ENCODE measurements around the gene CHRNA7. TPM values are rescaled to one million over a fixed set of nuclear protein-coding genes. Genes with fewer than 3 reads are reported as not detected.
"Not testable (repeated sequence)": the region's sequence is repeated elsewhere in the genome, so short reads cannot be mapped to it uniquely, and the experiment has no call there.

The CHRNA7 gene
- total RNA-seq, 1 experiment from 2014 or later, result 3.8 TPM

- H3K36me3 ChIP-seq (replicated peaks; ENCODE audit: control insufficient read depth, insufficient read depth, low read length), result no peaks in the 10 kb centered on the region
- no peaks in the 10 kb centered on the region for H3K27me3 ChIP-seq (ENCODE audit: control insufficient read depth, insufficient read depth, low read length)
- no peak overlapping the region for H3K4me3 ChIP-seq (ENCODE audit: insufficient read depth, low read depth, low read length)
- DNase-seq, result no peak
Measured at GRCh38 chr15:32121384-32121695, 91.0 kb downstream of the CHRNA7 start.

GRCh38 chr15:32122013-32122412 lies 91.7 kb downstream of the CHRNA7 start:
- no peak for DNase-seq
- no peak overlapping the region for H3K4me3 ChIP-seq (ENCODE audit: insufficient read depth, low read depth, low read length)
- H3K36me3 ChIP-seq (replicated peaks; ENCODE audit: control insufficient read depth, insufficient read depth, low read length), result no peaks in the 10 kb centered on the region
- no peaks in the 10 kb centered on the region for H3K27me3 ChIP-seq (ENCODE audit: control insufficient read depth, insufficient read depth, low read length)

GRCh38 chr15:32123473-32123872 lies 93.2 kb downstream of the CHRNA7 start:
- H3K36me3 ChIP-seq (replicated peaks; ENCODE audit: control insufficient read depth, insufficient read depth, low read length), result no peaks in the 10 kb centered on the region
- no peak overlapping the region for H3K4me3 ChIP-seq (ENCODE audit: insufficient read depth, low read depth, low read length)
- no peak for DNase-seq
- H3K27me3 ChIP-seq (ENCODE audit: control insufficient read depth, insufficient read depth, low read length), result no peaks in the 10 kb centered on the region

- no peak for DNase-seq
Measured at GRCh38 chr15:32124726-32125125, 94.4 kb downstream of the CHRNA7 start.

GRCh38 chr15:32125595-32125994 lies 95.3 kb downstream of the CHRNA7 start:
- DNase-seq, result no peak
- no peak overlapping the region for H3K4me3 ChIP-seq (ENCODE audit: insufficient read depth, low read depth, low read length)
- H3K27me3 ChIP-seq (ENCODE audit: control insufficient read depth, insufficient read depth, low read length), result no peaks in the 10 kb centered on the region
- no peaks in the 10 kb centered on the region for H3K36me3 ChIP-seq (replicated peaks; ENCODE audit: control insufficient read depth, insufficient read depth, low read length)

More at GRCh38 chr15:32124726-32125125, 94.4 kb downstream of the CHRNA7 start:
- Histone ChIP-seq H3K4me3 (ENCODE audit: insufficient read depth, low read depth, low read length) (no peak overlapping the region), H3K36me3 (replicated peaks; ENCODE audit: control insufficient read depth, insufficient read depth, low read length) (no peaks in the 10 kb centered on the region), H3K27me3 (ENCODE audit: control insufficient read depth, insufficient read depth, low read length) (no peaks in the 10 kb centered on the region)

- Histone ChIP-seq H3K4me3 (ENCODE audit: insufficient read depth, low read depth, low read length) (no peak overlapping the region), H3K36me3 (replicated peaks; ENCODE audit: control insufficient read depth, insufficient read depth, low read length) (no peaks in the 10 kb centered on the region), H3K27me3 (ENCODE audit: control insufficient read depth, insufficient read depth, low read length) (no peaks in the 10 kb centered on the region)
- DNase-seq, result no peak
Measured at GRCh38 chr15:32129815-32130214, 99.5 kb downstream of the CHRNA7 start.

GRCh38 chr15:32130823-32131222 lies 100.5 kb downstream of the CHRNA7 start:
- no peaks in the 10 kb centered on the region for H3K27me3 ChIP-seq (ENCODE audit: control insufficient read depth, insufficient read depth, low read length)
- DNase-seq, result no peak
- H3K4me3 ChIP-seq (ENCODE audit: insufficient read depth, low read depth, low read length), result no peak overlapping the region
- H3K36me3 ChIP-seq (replicated peaks; ENCODE audit: control insufficient read depth, insufficient read depth, low read length), result no peaks in the 10 kb centered on the region

- DNase-seq, result no peak
- no peaks in the 10 kb centered on the region for H3K36me3 ChIP-seq (replicated peaks; ENCODE audit: control insufficient read depth, insufficient read depth, low read length)
- H3K27me3 ChIP-seq (ENCODE audit: control insufficient read depth, insufficient read depth, low read length), result no peaks in the 10 kb centered on the region
- H3K4me3 ChIP-seq (ENCODE audit: insufficient read depth, low read depth, low read length), result no peak overlapping the region
Measured at GRCh38 chr15:32131803-32132202, 101.5 kb downstream of the CHRNA7 start.

- no peak overlapping the region for H3K4me3 ChIP-seq (ENCODE audit: insufficient read depth, low read depth, low read length)
- H3K36me3 ChIP-seq (replicated peaks; ENCODE audit: control insufficient read depth, insufficient read depth, low read length), result no peaks in the 10 kb centered on the region
Measured at GRCh38 chr15:32132859-32133258, 102.5 kb downstream of the CHRNA7 start.

GRCh38 chr15:32134842-32135241 lies 104.5 kb downstream of the CHRNA7 start:
- Histone ChIP-seq H3K4me3 (ENCODE audit: insufficient read depth, low read depth, low read length) (no peak overlapping the region), H3K27me3 (ENCODE audit: control insufficient read depth, insufficient read depth, low read length) (no peaks in the 10 kb centered on the region), H3K36me3 (replicated peaks; ENCODE audit: control insufficient read depth, insufficient read depth, low read length) (no peaks in the 10 kb centered on the region)
- DNase-seq, result no peak

More at GRCh38 chr15:32132859-32133258, 102.5 kb downstream of the CHRNA7 start:
- no peak for DNase-seq
- no peaks in the 10 kb centered on the region for H3K27me3 ChIP-seq (ENCODE audit: control insufficient read depth, insufficient read depth, low read length)

GRCh38 chr15:32135335-32135734 lies 105.0 kb downstream of the CHRNA7 start:
- DNase-seq, result no peak
- Histone ChIP-seq H3K36me3 (replicated peaks; ENCODE audit: control insufficient read depth, insufficient read depth, low read length) (no peaks in the 10 kb centered on the region), H3K4me3 (ENCODE audit: insufficient read depth, low read depth, low read length) (no peak overlapping the region), H3K27me3 (ENCODE audit: control insufficient read depth, insufficient read depth, low read length) (no peaks in the 10 kb centered on the region)

- H3K27me3 ChIP-seq (ENCODE audit: control insufficient read depth, insufficient read depth, low read length); H3K36me3 ChIP-seq (replicated peaks; ENCODE audit: control insufficient read depth, insufficient read depth, low read length); H3K4me3 ChIP-seq (ENCODE audit: insufficient read depth, low read depth, low read length): not testable (repeated sequence)
Measured at GRCh38 chr15:32145512-32145911, 115.2 kb downstream of the CHRNA7 start.

GRCh38 chr15:32148833-32149555 lies 118.7 kb downstream of the CHRNA7 start:
- no peak for DNase-seq
- H3K4me3 ChIP-seq (ENCODE audit: insufficient read depth, low read depth, low read length), result no peak overlapping the region
- no peaks in the 10 kb centered on the region for H3K36me3 ChIP-seq (replicated peaks; ENCODE audit: control insufficient read depth, insufficient read depth, low read length)
- H3K27me3 ChIP-seq (ENCODE audit: control insufficient read depth, insufficient read depth, low read length), result no peaks in the 10 kb centered on the region

More at GRCh38 chr15:32145512-32145911, 115.2 kb downstream of the CHRNA7 start:
- not testable (repeated sequence) for DNase-seq

GRCh38 chr15:32152574-32152973 lies 122.3 kb downstream of the CHRNA7 start:
- no peak overlapping the region for H3K4me3 ChIP-seq (ENCODE audit: insufficient read depth, low read depth, low read length)
- no peaks in the 10 kb centered on the region for H3K36me3 ChIP-seq (replicated peaks; ENCODE audit: control insufficient read depth, insufficient read depth, low read length)
- no peaks in the 10 kb centered on the region for H3K27me3 ChIP-seq (ENCODE audit: control insufficient read depth, insufficient read depth, low read length)
- no peak for DNase-seq

GRCh38 chr15:32153868-32154623 lies 123.7 kb downstream of the CHRNA7 start:
- DNase-seq; H3K27me3 ChIP-seq (ENCODE audit: control insufficient read depth, insufficient read depth, low read length); H3K36me3 ChIP-seq (replicated peaks; ENCODE audit: control insufficient read depth, insufficient read depth, low read length); H3K4me3 ChIP-seq (ENCODE audit: insufficient read depth, low read depth, low read length): not testable (repeated sequence)

All from H7 (cell line).